Gastroesophageal sphincter (tissue), 3 donors: ENCODE data around the gene ASNS.

Source experiments
- EP300 ChIP-seq: sonication (generic); formaldehyde crosslinking; IDR thresholded peaks from one replicate; pipeline ENCODE4 v1.6.1; 2017; ENCODE audit warnings: antibody characterized with exemption, mild to moderate bottlenecking
- POLR2A ChIP-seq, 2 donors: fragments of 450-650 bp; IDR thresholded peaks; one replicate each; pipeline ENCODE4 v1.6.1; 2017; ENCODE audit warnings: antibody characterized with exemption in 2 of 2, mild to moderate bottlenecking in 2 of 2, moderate library complexity in 1 of 2
- TF ChIP-seq, protein P1 (sequence below), 4 experiments: fragments of 200-600 bp in 2 of 4; fragments of 450-650 bp in 2 of 4; sonication (generic) in 1 of 4; IDR thresholded peaks; one replicate each; pipeline ENCODE4 v1.5.1; 2017 to 2019; ENCODE audit warnings: antibody characterized with exemption in 4 of 4, mild to moderate bottlenecking in 2 of 4, moderate library complexity in 2 of 4

- TF ChIP-seq, protein P1, sequence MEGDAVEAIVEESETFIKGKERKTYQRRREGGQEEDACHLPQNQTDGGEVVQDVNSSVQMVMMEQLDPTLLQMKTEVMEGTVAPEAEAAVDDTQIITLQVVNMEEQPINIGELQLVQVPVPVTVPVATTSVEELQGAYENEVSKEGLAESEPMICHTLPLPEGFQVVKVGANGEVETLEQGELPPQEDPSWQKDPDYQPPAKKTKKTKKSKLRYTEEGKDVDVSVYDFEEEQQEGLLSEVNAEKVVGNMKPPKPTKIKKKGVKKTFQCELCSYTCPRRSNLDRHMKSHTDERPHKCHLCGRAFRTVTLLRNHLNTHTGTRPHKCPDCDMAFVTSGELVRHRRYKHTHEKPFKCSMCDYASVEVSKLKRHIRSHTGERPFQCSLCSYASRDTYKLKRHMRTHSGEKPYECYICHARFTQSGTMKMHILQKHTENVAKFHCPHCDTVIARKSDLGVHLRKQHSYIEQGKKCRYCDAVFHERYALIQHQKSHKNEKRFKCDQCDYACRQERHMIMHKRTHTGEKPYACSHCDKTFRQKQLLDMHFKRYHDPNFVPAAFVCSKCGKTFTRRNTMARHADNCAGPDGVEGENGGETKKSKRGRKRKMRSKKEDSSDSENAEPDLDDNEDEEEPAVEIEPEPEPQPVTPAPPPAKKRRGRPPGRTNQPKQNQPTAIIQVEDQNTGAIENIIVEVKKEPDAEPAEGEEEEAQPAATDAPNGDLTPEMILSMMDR (IDR thresholded peaks at IDR 0.05), result no peak
- TF ChIP-seq POLR2A (IDR thresholded peaks at IDR 0.05) (no peak), EP300 (no peak)
Observed at GRCh38 chr7:97873606-97874005, 1.4 kb upstream of the ASNS start.
